ENCODE data around the gene TNFAIP2. TPM values are rescaled to one million over a fixed set of nuclear protein-coding genes. Genes with fewer than 3 reads are reported as not detected.

TNFAIP2 gene
- total RNA-seq, 1 experiment from 2014 or later, result 8.1 TPM

DNA sequence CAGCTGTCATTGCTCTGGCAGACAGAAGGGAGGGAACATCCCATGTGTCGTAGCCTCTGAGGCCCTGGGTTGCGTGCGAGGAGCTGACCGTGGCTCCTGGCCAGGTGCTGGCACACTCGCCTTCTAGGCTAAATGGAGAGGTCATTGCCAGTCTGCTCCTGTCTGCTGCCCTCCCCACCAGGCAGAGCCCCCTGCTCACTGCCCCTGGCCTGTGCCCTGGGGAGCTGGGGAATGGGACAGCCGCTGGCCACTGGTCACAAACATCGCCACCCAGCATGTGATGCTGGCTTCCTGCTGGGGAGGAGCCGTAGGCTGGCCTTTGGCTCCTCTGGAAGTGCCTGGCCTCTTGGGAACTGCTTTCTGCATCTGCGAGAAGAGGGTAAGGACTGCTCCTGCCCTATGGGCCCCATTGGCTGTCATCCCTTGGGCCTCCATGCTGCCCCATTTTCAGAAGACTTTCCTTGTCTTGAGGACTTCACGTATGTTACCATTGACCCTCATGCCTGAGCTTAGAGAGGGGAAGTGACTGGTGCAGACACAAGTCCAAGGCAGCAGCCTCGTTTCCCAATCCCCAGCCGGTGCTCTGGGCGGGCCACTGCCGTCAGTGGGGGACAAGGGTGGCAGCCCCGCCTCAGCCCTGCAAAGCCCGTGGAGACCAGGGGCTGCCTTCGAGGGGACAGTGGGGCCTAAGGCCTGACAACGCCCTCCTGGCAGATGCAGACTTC lies 2.0 kb upstream of the TNFAIP2 start:
- Histone ChIP-seq H3K4me1 (peaks cover 5% of the 10 kb centered on the region; the same call in 1 of the 2 replicates), H3K4me3 (ENCODE audit: low read depth, low read length) (no peak overlapping the region), H3K9me3 (no peaks in the 10 kb centered on the region), H3K36me3 (ENCODE audit: control insufficient read depth, insufficient read depth, low read length) (no peaks in the 10 kb centered on the region), H3K27me3 (replicated peaks; ENCODE audit: control insufficient read depth, insufficient read depth, low read length) (no peaks in the 10 kb centered on the region)
- BruUV-seq (replicated peaks), result no TSS peak
- no peaks in the 10 kb centered on the region for H3K9me3 Mint-ChIP-seq (ENCODE audit: unreplicated experiment)
- no peak for DNase-seq
- ChIA-PET CTCF (interaction anchor here (0.6 to 0.9 kb wide), 2 partner anchors 11 to 17 kb away, joined by 3 to 6 read pairs; no protein-coding TSS in a partner anchor), POLR2A (no interaction called here)
- no peak overlapping the region for H3K27ac Mint-ChIP-seq (ENCODE audit: unreplicated experiment)
- H3K4me1 Mint-ChIP-seq (ENCODE audit: low read depth, unreplicated experiment), result peaks cover 3% of the 10 kb centered on the region
- H3K36me3 Mint-ChIP-seq (ENCODE audit: insufficient read depth, unreplicated experiment), result no peaks in the 10 kb centered on the region
- no peak overlapping the region for H3K4me3 Mint-ChIP-seq (ENCODE audit: unreplicated experiment)
- no peaks in the 10 kb centered on the region for H3K27me3 Mint-ChIP-seq (ENCODE audit: insufficient read depth, unreplicated experiment)
- TF ChIP-seq, protein P1, sequence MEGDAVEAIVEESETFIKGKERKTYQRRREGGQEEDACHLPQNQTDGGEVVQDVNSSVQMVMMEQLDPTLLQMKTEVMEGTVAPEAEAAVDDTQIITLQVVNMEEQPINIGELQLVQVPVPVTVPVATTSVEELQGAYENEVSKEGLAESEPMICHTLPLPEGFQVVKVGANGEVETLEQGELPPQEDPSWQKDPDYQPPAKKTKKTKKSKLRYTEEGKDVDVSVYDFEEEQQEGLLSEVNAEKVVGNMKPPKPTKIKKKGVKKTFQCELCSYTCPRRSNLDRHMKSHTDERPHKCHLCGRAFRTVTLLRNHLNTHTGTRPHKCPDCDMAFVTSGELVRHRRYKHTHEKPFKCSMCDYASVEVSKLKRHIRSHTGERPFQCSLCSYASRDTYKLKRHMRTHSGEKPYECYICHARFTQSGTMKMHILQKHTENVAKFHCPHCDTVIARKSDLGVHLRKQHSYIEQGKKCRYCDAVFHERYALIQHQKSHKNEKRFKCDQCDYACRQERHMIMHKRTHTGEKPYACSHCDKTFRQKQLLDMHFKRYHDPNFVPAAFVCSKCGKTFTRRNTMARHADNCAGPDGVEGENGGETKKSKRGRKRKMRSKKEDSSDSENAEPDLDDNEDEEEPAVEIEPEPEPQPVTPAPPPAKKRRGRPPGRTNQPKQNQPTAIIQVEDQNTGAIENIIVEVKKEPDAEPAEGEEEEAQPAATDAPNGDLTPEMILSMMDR (IDR thresholded peaks at IDR 0.05; ENCODE audit: insufficient read depth in 1 of 2, low read depth in 1 of 2, low read length in 1 of 2, severe bottlenecking in 1 of 2, unreplicated experiment in 1 of 2), result no peak
- intact Hi-C loops (cut with micrococcal nuclease; ENCODE audit: unreplicated experiment), result no loop called here

DNA sequence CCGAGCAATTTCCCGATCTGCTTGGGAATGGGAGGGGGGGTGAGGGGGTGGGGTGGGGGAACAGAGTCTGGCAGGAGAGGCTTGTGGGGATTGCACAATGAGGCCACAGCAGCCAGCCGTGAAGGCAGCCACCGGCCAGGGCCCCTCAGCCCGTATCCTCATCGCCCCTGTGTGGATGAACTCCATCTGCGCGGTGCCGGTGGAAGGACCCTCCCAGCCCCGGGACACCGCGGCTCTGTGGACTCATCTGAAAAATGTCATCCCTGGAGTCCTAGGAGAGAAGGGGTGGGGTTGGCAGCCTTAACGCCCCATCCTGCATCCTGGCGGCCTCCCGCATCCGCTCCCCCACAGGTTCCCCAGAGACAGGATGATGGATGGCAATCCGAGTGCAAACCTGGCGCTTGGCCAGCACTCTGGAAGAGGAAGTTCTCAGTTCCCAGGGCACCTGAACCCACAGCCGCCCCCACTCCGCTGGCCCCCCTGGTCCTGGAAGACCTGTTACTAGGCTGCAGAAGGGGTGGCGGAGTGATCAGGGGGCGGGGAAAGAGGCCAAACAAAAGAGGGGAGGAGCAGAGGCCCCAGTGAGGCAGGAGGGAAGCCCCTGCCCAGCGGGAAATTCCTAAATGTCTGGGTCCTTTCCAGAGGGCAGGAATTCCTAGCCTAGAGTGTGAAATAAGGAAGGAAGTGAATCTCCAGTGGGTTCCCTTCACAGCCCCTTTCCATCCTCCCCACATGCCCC lies 1.2 kb upstream of the TNFAIP2 start:
- DNase-seq, result no peak
- POLR2A ChIA-PET, result no interaction called here
- intact Hi-C loops (cut with micrococcal nuclease; ENCODE audit: unreplicated experiment), result no loop called here
- CTCF ChIA-PET, result interaction anchor here (0.6 to 0.9 kb wide), 2 partner anchors 11 to 17 kb away, joined by 3 to 6 read pairs; no protein-coding TSS in a partner anchor
- no peaks in the 10 kb centered on the region for H3K27me3 ChIP-seq (replicated peaks; ENCODE audit: control insufficient read depth, insufficient read depth, low read length)
- Mint-ChIP-seq H3K4me1 (ENCODE audit: low read depth, unreplicated experiment) (peaks cover 6% of the 10 kb centered on the region), H3K4me3 (ENCODE audit: unreplicated experiment) (no peak overlapping the region), H3K9me3 (ENCODE audit: unreplicated experiment) (no peaks in the 10 kb centered on the region), H3K27me3 (ENCODE audit: insufficient read depth, unreplicated experiment) (no peaks in the 10 kb centered on the region), H3K27ac (ENCODE audit: unreplicated experiment) (no peak overlapping the region), H3K36me3 (ENCODE audit: insufficient read depth, unreplicated experiment) (no peaks in the 10 kb centered on the region)
- H3K4me3 ChIP-seq (ENCODE audit: low read depth, low read length), result no peak overlapping the region
- no TSS peak for BruUV-seq (replicated peaks)
- H3K4me1 ChIP-seq, result no peaks in the 10 kb centered on the region
- no peaks in the 10 kb centered on the region for H3K9me3 ChIP-seq
- H3K36me3 ChIP-seq (ENCODE audit: control insufficient read depth, insufficient read depth, low read length), result no peaks in the 10 kb centered on the region
- TF ChIP-seq, protein P1 (IDR thresholded peaks at IDR 0.05; ENCODE audit: insufficient read depth in 1 of 2, low read depth in 1 of 2, low read length in 1 of 2, severe bottlenecking in 1 of 2, unreplicated experiment in 1 of 2), result no peak

DNA sequence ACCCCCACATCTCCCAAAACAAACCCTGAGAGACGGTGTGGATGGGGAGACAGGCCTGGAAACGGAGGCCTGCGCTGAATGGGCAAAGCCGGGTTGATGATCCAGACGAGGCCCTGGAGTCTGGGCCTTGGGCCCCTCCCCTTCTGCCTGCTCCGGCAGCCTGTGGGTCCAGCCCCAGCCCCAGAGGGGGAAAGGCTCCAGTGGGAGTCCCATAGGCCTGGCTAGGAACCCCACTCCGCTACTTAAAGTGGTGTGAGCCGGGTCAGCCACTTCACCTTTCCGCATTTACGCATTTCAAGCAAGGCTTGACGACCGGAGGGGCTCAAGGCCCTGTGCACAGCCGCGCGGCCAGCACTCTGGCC lies 695 bp upstream of the TNFAIP2 start:
- Histone ChIP-seq H3K9me3 (no peaks in the 10 kb centered on the region), H3K27me3 (replicated peaks; ENCODE audit: control insufficient read depth, insufficient read depth, low read length) (no peaks in the 10 kb centered on the region), H3K36me3 (ENCODE audit: control insufficient read depth, insufficient read depth, low read length) (no peaks in the 10 kb centered on the region), H3K4me1 (peaks cover 4% of the 10 kb centered on the region), H3K4me3 (ENCODE audit: low read depth, low read length) (no peak overlapping the region)
- Mint-ChIP-seq H3K27ac (ENCODE audit: unreplicated experiment) (no peak overlapping the region), H3K4me1 (ENCODE audit: low read depth, unreplicated experiment) (peaks cover 6% of the 10 kb centered on the region), H3K4me3 (ENCODE audit: unreplicated experiment) (no peak overlapping the region), H3K27me3 (ENCODE audit: insufficient read depth, unreplicated experiment) (no peaks in the 10 kb centered on the region), H3K36me3 (ENCODE audit: insufficient read depth, unreplicated experiment) (no peaks in the 10 kb centered on the region), H3K9me3 (ENCODE audit: unreplicated experiment) (no peaks in the 10 kb centered on the region)
- DNase-seq, result no peak
- TF ChIP-seq, protein P1 (IDR thresholded peaks at IDR 0.05; ENCODE audit: insufficient read depth in 1 of 2, low read depth in 1 of 2, low read length in 1 of 2, severe bottlenecking in 1 of 2, unreplicated experiment in 1 of 2), result no peak
- intact Hi-C loops (cut with micrococcal nuclease; ENCODE audit: unreplicated experiment), result no loop called here
- BruUV-seq (replicated peaks), result no TSS peak
- ChIA-PET CTCF (no interaction called here), POLR2A (no interaction called here)

All from Caco-2 (cell line).